ENCODE data around the gene CDK5R1. TPM values are rescaled to one million over a fixed set of nuclear protein-coding genes. Genes with fewer than 3 reads are reported as not detected.
"Not testable (repeated sequence)": the region's sequence is repeated elsewhere in the genome, so short reads cannot be mapped to it uniquely, and the experiment has no call there.

CDK5R1 gene
- total and polyA plus RNA-seq, 2 donors (not counting 1 experiment from before 2014, with no cell fraction given) = 2.4 to 6.2 TPM

- H3K4me1 ChIP-seq (ENCODE audit: control insufficient read depth in 2 of 2, insufficient read depth in 2 of 2, low read length in 2 of 2) = peaks cover 13 to 14% of the 10 kb centered on the region in 2 donors
- no peak for TF ChIP-seq EZH2 (IDR thresholded peaks at IDR 0.05; ENCODE audit: borderline replicate concordance, insufficient read depth, low read depth, low read length, poor library complexity, severe bottlenecking)
- TF ChIP-seq, protein P1, sequence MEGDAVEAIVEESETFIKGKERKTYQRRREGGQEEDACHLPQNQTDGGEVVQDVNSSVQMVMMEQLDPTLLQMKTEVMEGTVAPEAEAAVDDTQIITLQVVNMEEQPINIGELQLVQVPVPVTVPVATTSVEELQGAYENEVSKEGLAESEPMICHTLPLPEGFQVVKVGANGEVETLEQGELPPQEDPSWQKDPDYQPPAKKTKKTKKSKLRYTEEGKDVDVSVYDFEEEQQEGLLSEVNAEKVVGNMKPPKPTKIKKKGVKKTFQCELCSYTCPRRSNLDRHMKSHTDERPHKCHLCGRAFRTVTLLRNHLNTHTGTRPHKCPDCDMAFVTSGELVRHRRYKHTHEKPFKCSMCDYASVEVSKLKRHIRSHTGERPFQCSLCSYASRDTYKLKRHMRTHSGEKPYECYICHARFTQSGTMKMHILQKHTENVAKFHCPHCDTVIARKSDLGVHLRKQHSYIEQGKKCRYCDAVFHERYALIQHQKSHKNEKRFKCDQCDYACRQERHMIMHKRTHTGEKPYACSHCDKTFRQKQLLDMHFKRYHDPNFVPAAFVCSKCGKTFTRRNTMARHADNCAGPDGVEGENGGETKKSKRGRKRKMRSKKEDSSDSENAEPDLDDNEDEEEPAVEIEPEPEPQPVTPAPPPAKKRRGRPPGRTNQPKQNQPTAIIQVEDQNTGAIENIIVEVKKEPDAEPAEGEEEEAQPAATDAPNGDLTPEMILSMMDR (IDR thresholded peaks at IDR 0.05) = no peak
- ChIA-PET POLR2A (no interaction called here), CTCF (interaction anchor here (1.4 to 3.3 kb wide), 3 partner anchors 12 to 127 kb away, joined by 3 to 30 read pairs (median 4); no protein-coding TSS in a partner anchor)
- 100% methylated on average over 1 of the region's 5 CpGs for WGBS (ENCODE audit: insufficient coverage)
- DNase-seq (no peak), ATAC-seq (ENCODE audit: low read depth) (no peak)
- H3K36me3 ChIP-seq (replicated peaks in 1 of 2; ENCODE audit: control extremely low read depth in 1 of 2, control insufficient read depth in 1 of 2, extremely low read depth in 1 of 2, insufficient read depth in 2 of 2, low read length in 1 of 2) = peaks cover 26 to 72% of the 10 kb centered on the region in 2 experiments
- Mint-ChIP-seq H3K4me3 (no peak overlapping the region), H3K27me3 (no peaks in the 10 kb centered on the region), H3K9me3 (ENCODE audit: insufficient read depth) (no peaks in the 10 kb centered on the region), H3K4me1 (peaks cover 28% of the 10 kb centered on the region), H3K27ac (no peak overlapping the region)
- no peak overlapping the region for H2AFZ ChIP-seq (ENCODE audit: insufficient read depth, low read depth, low read length, poor library complexity, severe bottlenecking)
- no peak overlapping the region for H3K9ac ChIP-seq (ENCODE audit: low read length)
- H4K20me1 ChIP-seq (ENCODE audit: control insufficient read depth, insufficient read depth, low read length, poor library complexity, severe bottlenecking) = peaks cover 16% of the 10 kb centered on the region
- H3K27ac ChIP-seq (ENCODE audit: low read length in 2 of 2) = no peak overlapping the region
- intact Hi-C loops (cut with micrococcal nuclease) = no loop called here
- no peak overlapping the region for H3K4me2 ChIP-seq (replicated peaks; ENCODE audit: low read depth, low read length, poor library complexity, severe bottlenecking)
- no peak overlapping the region for H3K4me3 ChIP-seq (ENCODE audit: control extremely low read depth in 1 of 5, extremely low read depth in 1 of 5, insufficient read depth in 1 of 5, low read depth in 2 of 5, low read length in 4 of 5)
- peaks cover 85% of the 10 kb centered on the region for H3K79me2 ChIP-seq (ENCODE audit: control insufficient read depth, insufficient read depth, low read length)
- H3K9me3 ChIP-seq (ENCODE audit: control extremely low read depth in 1 of 3, control insufficient read depth in 2 of 3, insufficient read depth in 1 of 3, low read length in 2 of 3) = no peaks in the 10 kb centered on the region
- no peaks in the 10 kb centered on the region for H3K27me3 ChIP-seq (replicated peaks in 1 of 4; ENCODE audit: control extremely low read depth in 1 of 4, control insufficient read depth in 3 of 4, insufficient read depth in 4 of 4, low read length in 3 of 4)
These were observed 36.8 kb upstream of the CDK5R1 start for GRCh38 chr17:32449963-32450362.

DNA sequence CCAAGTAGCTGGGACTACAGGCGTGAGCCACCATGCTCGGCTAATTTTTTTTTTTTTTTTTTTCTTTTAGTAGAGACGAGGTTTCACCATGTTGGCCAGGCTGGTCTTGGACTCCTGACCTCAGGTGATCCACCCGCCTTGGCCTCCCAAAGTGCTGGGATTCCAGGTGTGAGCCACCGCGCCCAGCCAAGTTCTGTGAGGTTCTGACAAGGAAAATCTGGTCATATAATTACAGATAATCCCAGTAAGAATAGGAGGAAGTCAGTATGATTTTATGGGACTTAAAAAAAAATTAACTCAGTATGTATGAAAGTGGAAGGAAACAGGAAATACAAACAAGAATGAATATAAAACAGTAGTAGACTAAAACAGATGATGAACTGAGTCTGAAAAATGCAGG, 36.4 kb upstream of the CDK5R1 start:
- not testable (repeated sequence) for DNase-seq

More for the DNA sequence above, 36.4 kb upstream of the CDK5R1 start:
- H3K4me3 ChIP-seq (ENCODE audit: control extremely low read depth in 1 of 5, extremely low read depth in 1 of 5, insufficient read depth in 1 of 5, low read depth in 2 of 5, low read length in 4 of 5); intact Hi-C loops (cut with micrococcal nuclease); H3K9ac ChIP-seq (ENCODE audit: low read length); H3K27me3 Mint-ChIP-seq; H2AFZ ChIP-seq (ENCODE audit: insufficient read depth, low read depth, low read length, poor library complexity, severe bottlenecking); H3K9me3 ChIP-seq (ENCODE audit: control extremely low read depth in 1 of 3, control insufficient read depth in 2 of 3, insufficient read depth in 1 of 3, low read length in 2 of 3); H3K27ac ChIP-seq (ENCODE audit: low read length in 2 of 2); H3K27ac Mint-ChIP-seq; ATAC-seq (ENCODE audit: low read depth); H3K9me3 Mint-ChIP-seq (ENCODE audit: insufficient read depth); H3K4me2 ChIP-seq (replicated peaks; ENCODE audit: low read depth, low read length, poor library complexity, severe bottlenecking); POLR2A ChIA-PET; H3K4me3 Mint-ChIP-seq; H3K27me3 ChIP-seq (replicated peaks in 1 of 4; ENCODE audit: control extremely low read depth in 1 of 4, control insufficient read depth in 3 of 4, insufficient read depth in 4 of 4, low read length in 3 of 4): not testable (repeated sequence)
- 100% methylated on average over 3 of the region's 6 CpGs for WGBS (ENCODE audit: insufficient coverage)
- H4K20me1 ChIP-seq (ENCODE audit: control insufficient read depth, insufficient read depth, low read length, poor library complexity, severe bottlenecking) = peaks cover 16% of the 10 kb centered on the region
- H3K4me1 ChIP-seq (ENCODE audit: control insufficient read depth in 2 of 2, insufficient read depth in 2 of 2, low read length in 2 of 2) = peaks cover 10% of the 10 kb centered on the region in 2 donors
- CTCF ChIA-PET = interaction anchor here (1.4 kb wide), 1 partner anchor 11 kb away, joined by 3 read pairs; no protein-coding TSS in a partner anchor
- H3K36me3 ChIP-seq (replicated peaks in 1 of 2; ENCODE audit: control extremely low read depth in 1 of 2, control insufficient read depth in 1 of 2, extremely low read depth in 1 of 2, insufficient read depth in 2 of 2, low read length in 1 of 2) = peaks cover 28 to 76% of the 10 kb centered on the region in 2 experiments
- H3K4me1 Mint-ChIP-seq = peaks cover 23% of the 10 kb centered on the region
- H3K79me2 ChIP-seq (ENCODE audit: control insufficient read depth, insufficient read depth, low read length) = peaks cover 81% of the 10 kb centered on the region
